Neutrophil (primary cell): Measurements from ENCODE around the gene LUM.

Experiments used
- H3K27ac ChIP-seq: fragments of 200-600 bp; sonication (generic); 2 replicates; pipeline ENCODE4 v1.5.1; 2016; ENCODE audit warnings: mild to moderate bottlenecking, moderate library complexity
- H3K27me3 ChIP-seq: fragments of 200-600 bp; sonication (generic); 2 replicates; pipeline ENCODE4 v1.6.0; 2016; ENCODE audit warnings: mild to moderate bottlenecking
- H3K36me3 ChIP-seq: fragments of 200-600 bp; sonication (generic); 2 replicates; pipeline ENCODE4 v1.5.1; 2017
- H3K4me1 ChIP-seq, 2 experiments: fragments of 200-600 bp in 1 of 2; sonication (generic) in 1 of 2; 1 replicate in 1 of 2; 2 replicates in 1 of 2; pipeline versions ENCODE4 v1.5.1 to v1.6.1; 2013 to 2016; ENCODE audit warnings: low read depth in 1 of 2, low read length in 1 of 2, mild to moderate bottlenecking in 1 of 2, moderate library complexity in 1 of 2; ENCODE audit not compliant: control insufficient read depth in 1 of 2, insufficient read depth in 1 of 2
- H3K4me3 ChIP-seq, 2 experiments: fragments of 200-600 bp in 1 of 2; sonication (generic) in 1 of 2; 1 replicate in 1 of 2; 2 replicates in 1 of 2; pipeline ENCODE4 v1.5.1; 2013 to 2016; ENCODE audit warnings: low read depth in 1 of 2, low read length in 1 of 2, mild to moderate bottlenecking in 1 of 2, moderate library complexity in 1 of 2
- H3K9me3 ChIP-seq: fragments of 200-600 bp; sonication (generic); 2 replicates; pipeline ENCODE4 v1.5.1; 2016
- TF ChIP-seq, protein P1 (sequence below): fragments of 200-600 bp; sonication (generic); IDR thresholded peaks from 2 replicates; pipeline ENCODE4 v1.5.1; 2016; ENCODE audit warnings: antibody characterized with exemption

LUM gene

DNA sequence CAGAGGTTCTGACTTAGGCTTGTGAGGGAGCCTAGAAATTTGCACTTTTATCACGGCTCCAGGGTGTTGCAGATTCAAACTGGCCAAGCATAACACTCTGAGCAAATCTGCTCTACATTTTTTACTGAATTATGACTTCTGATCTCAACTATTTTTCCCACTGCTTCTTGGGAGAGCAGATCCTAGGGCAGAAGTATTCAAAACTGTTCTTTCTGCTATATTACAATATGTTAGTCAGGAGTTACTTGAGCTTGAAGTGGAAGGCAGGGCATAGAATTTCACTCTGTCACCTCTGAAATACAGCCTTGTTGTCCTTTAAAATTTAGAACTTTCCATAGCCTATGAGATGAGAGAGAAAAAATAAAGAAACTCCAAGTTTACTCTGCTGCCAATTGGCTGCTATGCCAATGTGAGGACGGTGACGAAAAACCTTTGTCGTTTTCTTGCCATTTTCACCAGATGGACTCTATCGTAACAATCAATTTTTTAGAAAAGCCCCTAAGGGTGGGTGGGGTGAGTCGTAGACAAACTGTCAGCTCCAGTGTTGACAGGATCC lies 37.1 kb downstream of the LUM start:
- TF ChIP-seq, protein P1, sequence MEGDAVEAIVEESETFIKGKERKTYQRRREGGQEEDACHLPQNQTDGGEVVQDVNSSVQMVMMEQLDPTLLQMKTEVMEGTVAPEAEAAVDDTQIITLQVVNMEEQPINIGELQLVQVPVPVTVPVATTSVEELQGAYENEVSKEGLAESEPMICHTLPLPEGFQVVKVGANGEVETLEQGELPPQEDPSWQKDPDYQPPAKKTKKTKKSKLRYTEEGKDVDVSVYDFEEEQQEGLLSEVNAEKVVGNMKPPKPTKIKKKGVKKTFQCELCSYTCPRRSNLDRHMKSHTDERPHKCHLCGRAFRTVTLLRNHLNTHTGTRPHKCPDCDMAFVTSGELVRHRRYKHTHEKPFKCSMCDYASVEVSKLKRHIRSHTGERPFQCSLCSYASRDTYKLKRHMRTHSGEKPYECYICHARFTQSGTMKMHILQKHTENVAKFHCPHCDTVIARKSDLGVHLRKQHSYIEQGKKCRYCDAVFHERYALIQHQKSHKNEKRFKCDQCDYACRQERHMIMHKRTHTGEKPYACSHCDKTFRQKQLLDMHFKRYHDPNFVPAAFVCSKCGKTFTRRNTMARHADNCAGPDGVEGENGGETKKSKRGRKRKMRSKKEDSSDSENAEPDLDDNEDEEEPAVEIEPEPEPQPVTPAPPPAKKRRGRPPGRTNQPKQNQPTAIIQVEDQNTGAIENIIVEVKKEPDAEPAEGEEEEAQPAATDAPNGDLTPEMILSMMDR = no peak
- H3K27me3 ChIP-seq = no peaks in the 10 kb centered on the region
- H3K4me3 ChIP-seq = no peak overlapping the region
- H3K4me1 ChIP-seq = no peaks in the 10 kb centered on the region
- H3K36me3 ChIP-seq = no peaks in the 10 kb centered on the region
- no peaks in the 10 kb centered on the region for H3K9me3 ChIP-seq
- H3K27ac ChIP-seq = no peak overlapping the region

DNA sequence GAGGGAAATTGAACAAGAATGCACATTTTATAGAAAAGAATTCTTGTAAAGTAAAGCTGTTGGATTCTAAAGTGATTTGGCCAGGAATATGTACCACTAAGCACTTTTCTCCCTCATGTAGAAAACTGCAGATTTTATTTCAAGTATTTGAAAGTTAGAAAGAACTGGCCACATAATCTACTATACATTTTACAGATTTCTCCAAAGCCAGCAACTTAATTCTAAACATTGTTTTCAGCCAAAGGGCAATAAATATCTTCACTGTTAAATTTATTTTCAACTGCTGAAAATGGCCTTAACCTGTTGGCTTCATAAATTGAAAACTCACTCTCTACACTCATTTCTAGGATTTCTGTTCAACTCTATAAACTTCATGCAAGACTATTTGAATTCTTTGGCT lies 37.9 kb downstream of the LUM start:
- Histone ChIP-seq H3K4me1 (no peaks in the 10 kb centered on the region), H3K36me3 (no peaks in the 10 kb centered on the region), H3K27me3 (no peaks in the 10 kb centered on the region), H3K9me3 (no peaks in the 10 kb centered on the region), H3K27ac (no peak overlapping the region), H3K4me3 (no peak overlapping the region)
- TF ChIP-seq, protein P1 = no peak

GRCh38 chr12:91072931-91073330 lies 38.4 kb downstream of the LUM start:
- TF ChIP-seq, protein P1 = no peak
- no peaks in the 10 kb centered on the region for H3K9me3 ChIP-seq
- H3K4me3 ChIP-seq = no peak overlapping the region
- H3K27me3 ChIP-seq = no peaks in the 10 kb centered on the region
- H3K4me1 ChIP-seq = no peaks in the 10 kb centered on the region
- no peak overlapping the region for H3K27ac ChIP-seq
- H3K36me3 ChIP-seq = no peaks in the 10 kb centered on the region

GRCh38 chr12:91070936-91071335 lies 40.4 kb downstream of the LUM start:
- no peaks in the 10 kb centered on the region for H3K9me3 ChIP-seq
- H3K36me3 ChIP-seq = no peaks in the 10 kb centered on the region
- H3K4me3 ChIP-seq = no peak overlapping the region
- H3K4me1 ChIP-seq = no peaks in the 10 kb centered on the region
- H3K27me3 ChIP-seq = no peaks in the 10 kb centered on the region
- no peak overlapping the region for H3K27ac ChIP-seq
- TF ChIP-seq, protein P1 = no peak

- Histone ChIP-seq H3K27me3 (no peaks in the 10 kb centered on the region), H3K4me3 (no peak overlapping the region), H3K4me1 (no peaks in the 10 kb centered on the region), H3K9me3 (no peaks in the 10 kb centered on the region), H3K36me3 (no peaks in the 10 kb centered on the region), H3K27ac (no peak overlapping the region)
- TF ChIP-seq, protein P1 = no peak
Measured at GRCh38 chr12:91065396-91065795, 45.9 kb downstream of the LUM start.

GRCh38 chr12:91064640-91065039 lies 46.7 kb downstream of the LUM start:
- H3K4me3 ChIP-seq = no peak overlapping the region
- H3K36me3 ChIP-seq = no peaks in the 10 kb centered on the region
- TF ChIP-seq, protein P1 = no peak

More at GRCh38 chr12:91064640-91065039, 46.7 kb downstream of the LUM start:
- no peaks in the 10 kb centered on the region for H3K27me3 ChIP-seq
- no peaks in the 10 kb centered on the region for H3K9me3 ChIP-seq
- no peak overlapping the region for H3K27ac ChIP-seq
- no peaks in the 10 kb centered on the region for H3K4me1 ChIP-seq
